Right kidney (tissue), 1 donor: ENCODE results near the gene DNAJC18.

Experiments used
- DNase-seq: peaks from one replicate; pipeline ENCODE4 v3.0.0-alpha.2; 2016

The DNAJC18 gene

DNA sequence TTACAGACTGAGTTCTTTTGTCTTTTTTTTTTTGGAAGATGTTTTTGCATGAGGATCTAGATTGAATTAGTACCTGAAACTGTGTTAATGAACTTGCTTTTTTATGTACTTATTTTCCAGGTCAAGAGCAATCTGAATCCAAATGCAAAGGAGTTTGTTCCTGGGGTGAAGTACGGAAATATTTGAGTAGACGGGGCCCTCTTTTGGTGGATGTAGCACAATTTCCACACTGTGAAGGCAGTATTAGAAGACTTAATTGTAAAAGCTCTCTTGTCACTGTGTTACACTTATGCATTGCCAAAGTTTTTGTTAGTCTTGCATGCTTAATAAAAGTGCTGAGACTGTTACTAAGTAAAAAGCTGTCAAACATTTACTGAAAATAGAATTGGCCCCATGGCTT is 70.7 kb downstream of the DNAJC18 start:
- no peak for DNase-seq

DNA sequence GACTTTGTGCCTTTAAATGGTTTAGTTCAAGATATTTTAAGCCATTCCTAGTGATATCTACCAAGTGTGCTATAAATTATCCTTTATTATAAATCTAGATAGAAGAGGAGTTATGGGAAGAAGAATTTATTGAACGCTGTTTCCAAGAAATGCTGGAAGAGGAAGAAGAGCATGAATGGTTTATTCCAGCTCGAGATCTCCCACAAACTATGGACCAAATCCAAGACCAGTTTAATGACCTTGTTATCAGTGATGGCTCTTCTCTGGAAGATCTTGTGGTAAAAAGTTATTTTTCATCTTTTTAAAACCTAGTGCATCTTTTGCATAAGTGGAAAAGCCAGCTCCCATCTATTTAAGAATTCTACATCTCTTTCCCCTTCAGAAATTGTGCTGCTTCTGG is 74.9 kb downstream of the DNAJC18 start:
- no peak for DNase-seq

DNA sequence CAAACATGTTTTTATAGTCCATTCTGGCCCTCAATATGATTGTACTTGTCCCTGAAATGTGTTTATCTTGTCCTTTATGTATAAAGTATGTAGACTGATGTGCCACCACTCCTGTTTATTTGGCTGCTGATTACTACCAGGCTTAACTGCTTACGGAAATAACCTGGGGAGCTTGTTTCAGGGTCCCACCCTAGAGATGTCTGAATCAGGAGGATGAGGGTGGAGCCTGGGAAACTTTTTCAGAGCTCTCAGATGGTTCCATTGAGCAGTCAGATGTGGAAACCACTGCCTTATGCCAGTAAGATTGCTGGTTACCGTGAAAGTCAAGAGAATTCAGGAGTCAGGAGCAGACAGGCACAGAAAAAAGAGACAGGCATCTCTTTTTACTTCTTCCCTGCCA is 75.4 kb downstream of the DNAJC18 start:
- no peak for DNase-seq

DNA sequence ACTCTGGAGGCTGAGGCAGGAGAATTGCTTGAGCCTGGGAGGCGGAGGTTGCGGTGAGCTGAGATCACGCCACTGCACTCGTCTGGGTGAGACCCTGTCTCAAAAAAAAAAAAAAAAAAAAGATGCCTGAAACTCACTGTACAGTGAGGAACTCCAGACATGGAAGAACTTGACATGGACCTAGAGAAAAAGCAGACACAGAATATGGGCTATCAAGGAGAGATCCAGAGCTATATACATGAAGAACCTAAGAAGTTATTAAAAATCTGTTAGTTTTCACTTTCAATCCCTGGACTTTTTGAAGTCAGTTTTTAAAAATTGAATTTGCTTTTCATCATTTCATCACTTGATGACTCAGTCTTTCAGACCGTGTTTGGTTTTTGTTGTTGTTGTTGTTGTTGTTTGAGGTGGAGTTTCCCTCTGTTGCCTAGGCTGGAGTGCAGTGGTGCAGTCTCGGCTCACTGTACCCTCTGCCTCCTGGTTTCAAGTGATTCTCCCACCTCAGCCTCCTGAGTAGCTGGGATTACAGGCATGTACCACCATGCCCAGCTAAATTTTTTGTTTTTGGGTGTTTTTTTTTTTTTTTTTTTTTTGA is 77.4 kb downstream of the DNAJC18 start:
- DNase-seq: no peak

- DNase-seq: no peak
These were observed 78.9 kb downstream of the DNAJC18 start for GRCh38 chr5:139360384-139360783.
